ENCODE measurements around the gene SUSD1.

DNA sequence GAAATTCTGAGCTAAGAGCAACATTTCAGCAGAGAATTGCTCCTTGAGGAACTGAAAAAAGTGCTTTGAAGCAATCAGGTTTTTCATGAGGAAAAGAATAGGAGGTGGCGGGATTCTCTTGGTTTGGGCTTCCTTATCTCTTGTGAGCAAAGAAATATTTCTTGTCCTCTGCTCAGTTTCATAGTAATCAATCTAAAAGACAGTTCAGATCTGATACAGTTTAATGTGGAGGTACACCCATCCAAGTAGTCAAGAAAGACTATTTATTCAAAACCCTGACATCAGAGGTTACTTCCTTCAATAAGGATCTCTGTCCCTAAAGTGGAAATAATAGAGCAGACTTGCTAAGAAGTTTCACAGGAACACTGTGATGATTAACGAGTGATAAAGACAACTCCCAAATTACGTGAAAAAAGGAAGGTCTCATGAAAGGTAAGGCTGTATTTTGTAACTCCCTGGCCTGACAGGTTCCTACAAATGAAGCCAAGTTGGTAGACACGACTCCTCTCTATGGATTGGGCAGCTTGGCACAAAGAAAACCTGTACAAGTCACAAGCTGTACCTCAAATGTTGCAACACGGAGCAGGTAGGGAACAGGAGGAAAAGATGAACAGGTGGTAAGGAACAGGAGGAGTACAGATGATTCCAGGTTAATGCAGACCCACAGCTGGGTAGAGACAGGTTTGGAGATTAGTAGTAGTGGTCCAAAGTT is 94.1 kb downstream of the SUSD1 start:
- no peak for TF ChIP-seq POLR2AphosphoS5 (IDR thresholded peaks at IDR 0.05; ENCODE audit: low read depth, low read length)
- no peak for TF ChIP-seq POLR2A (IDR thresholded peaks at IDR 0.05; ENCODE audit: low read depth, low read length)
- no peak for TF ChIP-seq TAF1 (IDR thresholded peaks at IDR 0.05; ENCODE audit: low read depth, low read length)
- TF ChIP-seq PAX5 (IDR thresholded peaks at IDR 0.05; ENCODE audit: insufficient read depth, low read length, severe bottlenecking) = no peak
- TF ChIP-seq SPI1 (IDR thresholded peaks at IDR 0.05; ENCODE audit: low read depth, low read length) = no peak; the same call in 1 of the 2 replicates
- TF ChIP-seq POU2F2 (IDR thresholded peaks at IDR 0.05; ENCODE audit: low read depth, low read length) = no peak
